Testis (tissue), 3 donors: ENCODE results near the gene CXCL6. TPM values are rescaled to one million over a fixed set of nuclear protein-coding genes. Genes with fewer than 3 reads are reported as not detected.

Experiments
- DNase-seq: peaks from one replicate; pipeline ENCODE4 v3.0.0-alpha.2; 2019
- H3K27ac ChIP-seq, 2 donors: fragments of 200-600 bp; sonication (generic); one replicate each; pipeline ENCODE4 v1.5.1; 2019
- H3K27me3 ChIP-seq: fragments of 200-600 bp; sonication (generic); one replicate; pipeline ENCODE4 v1.5.1; 2019
- H3K36me3 ChIP-seq: fragments of 200-600 bp; sonication (generic); one replicate; pipeline ENCODE4 v1.5.1; 2017; ENCODE audit warnings: low read depth; ENCODE audit errors: missing control alignments
- H3K4me1 ChIP-seq: fragments of 200-600 bp; sonication (generic); one replicate; pipeline ENCODE4 v1.5.1; 2019
- H3K4me3 ChIP-seq, 2 donors: fragments of 200-600 bp; sonication (generic); one replicate each; pipeline ENCODE4 v1.5.1; 2017 to 2019
- H3K9me3 ChIP-seq: fragments of 200-600 bp; sonication (generic); one replicate; pipeline ENCODE4 v1.5.1; 2017
- POLR2A ChIP-seq: fragments of 450-650 bp; IDR thresholded peaks from one replicate; pipeline ENCODE4 v1.6.1; 2017; ENCODE audit warnings: antibody characterized with exemption, mild to moderate bottlenecking, moderate library complexity
- WGBS, 2 donors: methylation state at CpG; one replicate each; pipeline ENCODE4 v1.1.5; 2018; 5-methylcytosine and 5-hydroxymethylcytosine counted together
- intact Hi-C: fragments of 100-400 bp; cut with DNase I; formaldehyde crosslinking; loops from one replicate; pipeline ENCODE4 v1.15.1; 2023; ENCODE audit warnings: low total_unique reads
- polyA plus RNA-seq: library from polyadenylated mRNA; stranded (reverse); fragments of 350-450 nt; fragmentation: Illumina TruSeq; extraction: RNeasy Lipid Tissue Mini Kit (QIAGEN cat#74804); gene quantifications from one replicate; pipeline ENCODE4 v1.2.3, GENCODE V29; 2014; ENCODE audit warnings: low read depth, low replicate concordance; ENCODE audit not compliant: insufficient read depth
- total RNA-seq, 2 donors: library from RNA; depleted of rRNA; stranded (reverse); fragments of >200 nt; gene quantifications; one replicate each; pipeline ENCODE4 v1.2.3, GENCODE V29; 2016
- TF ChIP-seq, protein P1 (sequence below), 3 experiments: fragments of 450-650 bp in 2 of 3; fragments of 200-600 bp in 1 of 3; sonication (generic) in 1 of 3; IDR thresholded peaks; one replicate each; pipeline ENCODE4 v1.5.1; 2016 to 2019; ENCODE audit warnings: antibody characterized with exemption in 3 of 3, mild to moderate bottlenecking in 2 of 3, moderate library complexity in 1 of 3

Gene CXCL6
- total and polyA plus RNA-seq, 3 donors from 2014 or later = 0.54 to 1.7 (median 1.2) TPM

DNA sequence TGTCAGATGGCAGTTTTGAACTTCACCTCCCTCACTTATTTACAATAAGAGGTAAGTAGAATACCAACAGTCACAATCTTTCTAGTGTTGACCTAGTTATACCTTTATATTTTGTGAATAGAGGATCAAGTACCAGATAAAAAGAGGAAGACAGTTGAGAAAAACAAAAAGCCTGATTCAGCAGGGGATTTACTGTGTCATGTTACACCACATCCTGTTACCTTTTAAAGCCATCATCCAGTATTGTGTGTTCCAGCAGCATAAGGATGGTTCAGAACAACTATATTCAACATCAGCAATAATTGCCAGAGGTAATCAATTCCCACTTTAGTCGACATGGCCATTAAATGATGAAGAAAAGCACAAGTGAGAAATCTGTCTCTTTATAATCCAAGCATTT is 21.3 kb upstream of the CXCL6 start:
- no peak overlapping the region for H3K4me3 ChIP-seq
- intact Hi-C loops = no loop called here
- no peaks in the 10 kb centered on the region for H3K36me3 ChIP-seq
- no peaks in the 10 kb centered on the region for H3K9me3 ChIP-seq
- 70 to 74% methylated on average over 1 of the region's 1 CpG for whole genome bisulfite sequencing, 2 donors
- H3K27me3 ChIP-seq = no peaks in the 10 kb centered on the region
- no peak overlapping the region for H3K27ac ChIP-seq
- TF ChIP-seq, protein P1, sequence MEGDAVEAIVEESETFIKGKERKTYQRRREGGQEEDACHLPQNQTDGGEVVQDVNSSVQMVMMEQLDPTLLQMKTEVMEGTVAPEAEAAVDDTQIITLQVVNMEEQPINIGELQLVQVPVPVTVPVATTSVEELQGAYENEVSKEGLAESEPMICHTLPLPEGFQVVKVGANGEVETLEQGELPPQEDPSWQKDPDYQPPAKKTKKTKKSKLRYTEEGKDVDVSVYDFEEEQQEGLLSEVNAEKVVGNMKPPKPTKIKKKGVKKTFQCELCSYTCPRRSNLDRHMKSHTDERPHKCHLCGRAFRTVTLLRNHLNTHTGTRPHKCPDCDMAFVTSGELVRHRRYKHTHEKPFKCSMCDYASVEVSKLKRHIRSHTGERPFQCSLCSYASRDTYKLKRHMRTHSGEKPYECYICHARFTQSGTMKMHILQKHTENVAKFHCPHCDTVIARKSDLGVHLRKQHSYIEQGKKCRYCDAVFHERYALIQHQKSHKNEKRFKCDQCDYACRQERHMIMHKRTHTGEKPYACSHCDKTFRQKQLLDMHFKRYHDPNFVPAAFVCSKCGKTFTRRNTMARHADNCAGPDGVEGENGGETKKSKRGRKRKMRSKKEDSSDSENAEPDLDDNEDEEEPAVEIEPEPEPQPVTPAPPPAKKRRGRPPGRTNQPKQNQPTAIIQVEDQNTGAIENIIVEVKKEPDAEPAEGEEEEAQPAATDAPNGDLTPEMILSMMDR (IDR thresholded peaks at IDR 0.05) = no peak
- no peak for TF ChIP-seq POLR2A
- DNase-seq = no peak
- H3K4me1 ChIP-seq = no peaks in the 10 kb centered on the region

DNA sequence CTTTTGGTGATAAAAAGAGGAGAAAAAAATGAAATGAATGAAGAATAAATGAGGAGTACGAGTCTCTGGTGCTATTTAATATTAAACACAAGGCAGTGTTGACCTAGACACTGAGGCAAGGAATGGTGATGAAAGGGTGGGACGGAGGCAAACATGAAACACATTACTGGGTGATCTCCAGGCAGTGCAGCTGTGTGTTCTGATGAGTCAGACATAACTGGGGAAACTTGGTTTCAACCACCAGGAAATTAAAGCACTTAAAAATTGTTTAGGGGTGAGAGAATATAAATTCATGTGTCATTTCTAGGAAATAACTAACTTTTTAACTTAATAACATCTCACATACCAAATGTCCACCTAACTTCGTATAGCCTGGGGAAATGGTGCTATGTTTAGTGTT is 19.7 kb upstream of the CXCL6 start:
- Histone ChIP-seq H3K4me1 (no peaks in the 10 kb centered on the region), H3K9me3 (no peaks in the 10 kb centered on the region), H3K27me3 (no peaks in the 10 kb centered on the region), H3K36me3 (no peaks in the 10 kb centered on the region), H3K4me3 (no peak overlapping the region), H3K27ac (no peak overlapping the region)
- TF ChIP-seq, protein P1 (IDR thresholded peaks at IDR 0.05) = no peak
- TF ChIP-seq POLR2A = no peak
- WGBS, 2 donors = 56 to 75% methylated on average over 3 of the region's 3 CpGs
- intact Hi-C loops = no loop called here
- no peak for DNase-seq

DNA sequence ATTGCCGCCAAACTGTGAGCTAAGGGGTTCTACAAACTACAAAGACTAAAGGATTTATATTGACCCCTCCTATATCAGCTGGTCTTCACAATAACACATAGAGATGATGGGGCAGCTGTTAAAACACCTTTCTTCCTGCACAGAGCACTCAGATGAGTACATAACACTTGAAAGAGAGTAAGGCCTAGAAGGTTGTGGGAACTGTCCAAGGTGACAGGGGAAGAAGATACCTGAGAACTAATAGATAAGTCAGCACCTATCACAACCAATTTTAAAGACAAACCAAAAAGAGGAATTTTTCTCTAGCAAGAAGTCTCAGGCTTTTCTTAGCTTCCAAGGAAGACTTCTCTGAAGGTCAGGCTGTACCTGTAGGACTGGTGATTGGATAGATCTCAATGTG is 19.1 kb upstream of the CXCL6 start:
- intact Hi-C loops = no loop called here
- Histone ChIP-seq H3K36me3 (no peaks in the 10 kb centered on the region), H3K9me3 (no peaks in the 10 kb centered on the region), H3K27ac (no peak overlapping the region), H3K4me1 (no peaks in the 10 kb centered on the region), H3K27me3 (no peaks in the 10 kb centered on the region), H3K4me3 (no peak overlapping the region)
- 87 to 93% methylated on average over 1 of the region's 1 CpG for WGBS, 2 donors
- no peak for DNase-seq
- TF ChIP-seq, protein P1 (IDR thresholded peaks at IDR 0.05) = no peak
- no peak for TF ChIP-seq POLR2A

DNA sequence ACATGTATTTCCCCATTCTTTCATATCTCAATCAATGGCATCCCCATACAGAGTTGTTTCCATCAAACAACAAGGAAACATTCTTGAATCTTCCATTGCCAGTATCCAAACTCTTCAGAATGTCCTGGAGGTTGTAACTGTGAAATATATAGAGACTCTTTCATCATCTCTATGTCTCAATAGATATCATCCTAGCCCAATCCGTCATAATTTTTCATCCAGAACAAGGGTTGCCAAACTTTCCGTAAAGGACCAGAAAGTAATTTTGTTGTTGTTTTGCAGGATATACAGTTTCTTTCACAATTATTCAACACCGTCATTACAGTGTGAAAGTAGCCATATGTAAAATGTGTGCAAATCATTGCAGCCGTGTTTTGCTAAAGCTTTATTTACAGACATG is 15.2 kb upstream of the CXCL6 start:
- intact Hi-C loops = no loop called here
- no peak overlapping the region for H3K27ac ChIP-seq
- no peak overlapping the region for H3K4me3 ChIP-seq
- H3K36me3 ChIP-seq = no peaks in the 10 kb centered on the region
- no peaks in the 10 kb centered on the region for H3K4me1 ChIP-seq
- DNase-seq = no peak
- no peaks in the 10 kb centered on the region for H3K9me3 ChIP-seq
- TF ChIP-seq, protein P1 (IDR thresholded peaks at IDR 0.05) = no peak
- TF ChIP-seq POLR2A = no peak
- H3K27me3 ChIP-seq = no peaks in the 10 kb centered on the region
- 89 to 93% methylated on average over 4 of the region's 4 CpGs for WGBS, 2 donors

DNA sequence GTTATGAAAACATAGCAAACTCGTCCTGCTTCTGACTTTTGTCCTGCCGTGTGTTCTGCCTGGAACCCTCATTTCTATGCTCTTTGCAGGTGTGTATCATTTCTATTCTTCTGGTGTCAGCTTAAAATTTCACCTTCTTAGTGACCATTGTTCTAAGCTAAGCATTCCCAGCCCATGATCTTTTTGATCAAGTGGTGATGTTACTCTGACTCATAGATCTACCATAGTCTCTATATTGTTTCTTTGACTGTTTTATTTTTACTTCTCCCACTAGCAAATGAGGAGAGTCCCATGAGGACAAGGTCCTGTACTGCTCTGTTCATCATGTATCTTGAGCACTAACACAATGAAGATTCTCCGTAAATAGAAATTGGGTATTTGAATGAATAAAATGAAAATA is 14.1 kb upstream of the CXCL6 start:
- no peak for DNase-seq
- intact Hi-C loops = no loop called here
- Histone ChIP-seq H3K36me3 (no peaks in the 10 kb centered on the region), H3K9me3 (no peaks in the 10 kb centered on the region), H3K4me1 (no peaks in the 10 kb centered on the region), H3K4me3 (no peak overlapping the region), H3K27me3 (no peaks in the 10 kb centered on the region), H3K27ac (no peak overlapping the region)
- no peak for TF ChIP-seq POLR2A
- TF ChIP-seq, protein P1 (IDR thresholded peaks at IDR 0.05) = no peak
- WGBS, 2 donors = 84 to 87% methylated on average over 3 of the region's 3 CpGs
